Stimulated activated CD8-positive, alpha-beta memory T cell treated with anti-CD3 and anti-CD28 coated beads, Interleukin-12 subunit alpha, Interleukin-12 subunit beta, amount 100 ng/mL, for 4 hours (primary cell): ENCODE results near the gene GPHB5.
"Not testable (repeated sequence)": the region's sequence is repeated elsewhere in the genome, so short reads cannot be mapped to it uniquely, and the experiment has no call there.

ENCODE experiments used
- DNase-seq: peaks from one replicate; pipeline ENCODE4 v3.0.0-alpha.2; 2020; ENCODE audit warnings: low read depth

Gene GPHB5, protein sequence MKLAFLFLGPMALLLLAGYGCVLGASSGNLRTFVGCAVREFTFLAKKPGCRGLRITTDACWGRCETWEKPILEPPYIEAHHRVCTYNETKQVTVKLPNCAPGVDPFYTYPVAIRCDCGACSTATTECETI

DNA sequence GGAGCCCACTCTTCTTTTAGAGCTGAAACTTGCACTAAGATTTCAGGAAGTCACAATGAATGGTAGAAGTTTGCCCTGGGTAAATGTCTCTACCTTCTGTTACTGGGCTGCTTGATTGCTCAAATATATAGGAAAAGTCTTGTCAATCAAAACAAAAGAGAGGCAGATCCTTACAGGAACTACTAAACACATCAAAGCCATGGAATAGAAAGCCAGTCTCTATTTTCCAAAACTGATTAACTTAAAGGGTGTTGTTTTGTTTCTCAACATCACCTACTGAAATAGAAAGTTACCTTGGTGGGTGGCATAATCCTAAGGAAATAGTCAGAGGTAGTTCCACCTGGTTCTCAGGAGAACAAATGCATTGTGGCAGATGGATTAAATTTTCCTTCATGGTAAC lies at the start of gene GPHB5:
GPHB5 (minus strand) TSS at position 101 of the 400 bp plus-strand sequence. CDS start 1,086 bp downstream, outside the sequence.
- no peak for DNase-seq

DNA sequence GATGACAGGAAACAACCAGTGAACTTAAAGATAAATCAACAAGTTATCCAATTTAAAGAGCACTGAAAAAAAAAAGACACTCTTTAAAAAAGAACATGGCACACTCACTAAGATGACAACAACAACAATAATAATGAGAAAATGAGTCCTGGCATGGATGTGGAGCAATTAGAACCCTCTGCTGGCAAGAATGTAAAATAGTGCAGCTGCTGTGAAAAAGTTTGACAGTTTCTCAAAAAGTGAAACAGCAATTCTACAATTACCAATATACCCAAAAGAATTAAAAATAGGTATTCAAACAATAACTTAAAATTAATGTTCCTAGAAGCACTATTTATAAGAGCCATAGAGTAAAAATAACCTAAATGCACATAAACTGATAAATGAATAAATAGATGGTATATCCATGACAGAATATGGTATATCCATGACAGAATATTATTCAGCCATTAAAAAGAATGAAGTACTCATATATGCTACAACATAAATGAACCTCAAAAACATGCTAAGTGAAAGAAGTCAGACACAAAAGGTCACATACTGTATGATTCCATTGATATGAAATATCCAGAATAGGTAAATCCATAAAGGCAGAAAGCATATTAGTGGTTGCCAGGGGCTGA lies 49.1 kb upstream of the GPHB5 start:
- no peak for DNase-seq

DNA sequence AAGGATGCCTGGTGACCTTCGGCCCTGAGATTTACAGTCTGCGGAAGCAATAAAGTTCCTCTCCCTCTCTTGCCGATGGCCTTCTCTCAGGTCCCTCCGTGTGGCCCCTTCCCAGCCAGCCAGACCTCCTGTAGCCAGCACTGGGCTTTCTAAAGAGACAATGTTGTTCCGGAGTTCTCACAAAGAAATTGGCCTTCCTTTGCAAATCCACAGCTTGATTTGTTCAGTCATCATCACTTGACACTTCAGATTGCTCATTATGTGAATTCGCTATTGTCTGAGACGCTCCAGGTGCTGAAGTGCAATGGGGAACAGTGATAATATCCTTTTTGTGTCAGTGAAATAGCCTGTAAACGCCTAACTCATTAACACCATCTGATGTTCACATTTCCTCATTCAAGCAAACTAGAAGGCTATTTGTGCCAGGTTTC lies 43.7 kb upstream of the GPHB5 start:
- no peak for DNase-seq

DNA sequence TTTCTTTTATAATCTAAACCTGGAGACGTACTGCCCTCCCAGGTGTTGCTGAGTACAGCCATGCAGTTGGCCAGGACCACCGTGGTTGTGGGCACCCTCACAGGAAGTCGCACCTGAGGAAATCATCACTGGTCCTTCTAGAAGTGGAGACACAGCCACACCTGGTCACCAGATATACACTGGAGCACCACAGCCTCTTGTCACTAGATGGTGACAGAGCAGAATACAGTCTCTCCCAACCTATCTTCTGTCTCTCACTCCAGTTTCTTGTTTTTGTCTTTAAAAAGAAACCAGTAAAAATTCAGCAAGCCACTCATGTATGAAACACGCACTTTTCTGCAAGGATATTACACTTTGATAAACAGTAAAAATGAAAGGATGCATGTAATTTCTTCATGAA lies 43.1 kb upstream of the GPHB5 start:
- DNase-seq: no peak

DNA sequence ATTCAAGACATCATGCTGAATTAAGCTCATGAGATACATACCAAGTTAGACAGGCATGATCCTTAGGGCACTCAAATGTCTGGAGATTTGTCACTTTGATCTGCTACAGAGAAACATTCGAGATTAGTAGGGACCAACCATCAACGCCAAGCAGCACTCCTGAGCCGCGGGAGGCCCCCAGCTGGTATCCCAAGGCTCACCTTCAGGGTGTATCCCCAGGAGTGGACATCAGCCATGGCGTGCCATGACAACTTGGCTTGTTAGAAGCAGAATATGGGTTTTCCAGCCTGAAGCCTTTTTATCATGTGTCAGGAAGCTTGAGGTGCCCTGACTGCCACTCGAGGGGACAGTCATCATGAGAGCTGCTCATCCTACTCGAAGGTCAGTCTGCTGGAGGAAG lies 39.1 kb upstream of the GPHB5 start:
- no peak for DNase-seq

DNA sequence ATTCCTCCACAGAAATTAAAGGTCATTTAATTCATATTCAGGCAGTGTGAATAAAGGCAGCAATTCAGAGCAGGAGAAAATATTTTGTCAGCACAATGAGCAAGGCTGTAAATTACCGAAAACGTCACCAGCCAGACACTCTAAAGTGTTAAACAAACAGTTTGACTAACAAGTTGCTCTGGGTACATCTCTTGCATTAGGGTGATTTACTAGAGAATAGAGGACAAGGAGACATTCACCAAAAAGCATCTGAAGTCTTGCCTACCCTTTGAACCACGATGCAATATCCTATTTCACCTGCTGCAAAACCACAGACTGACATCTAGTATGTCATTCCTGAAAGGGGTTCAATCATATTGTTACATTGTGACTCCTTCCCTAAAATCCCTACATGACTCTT lies 27.1 kb upstream of the GPHB5 start:
- DNase-seq: no peak

DNA sequence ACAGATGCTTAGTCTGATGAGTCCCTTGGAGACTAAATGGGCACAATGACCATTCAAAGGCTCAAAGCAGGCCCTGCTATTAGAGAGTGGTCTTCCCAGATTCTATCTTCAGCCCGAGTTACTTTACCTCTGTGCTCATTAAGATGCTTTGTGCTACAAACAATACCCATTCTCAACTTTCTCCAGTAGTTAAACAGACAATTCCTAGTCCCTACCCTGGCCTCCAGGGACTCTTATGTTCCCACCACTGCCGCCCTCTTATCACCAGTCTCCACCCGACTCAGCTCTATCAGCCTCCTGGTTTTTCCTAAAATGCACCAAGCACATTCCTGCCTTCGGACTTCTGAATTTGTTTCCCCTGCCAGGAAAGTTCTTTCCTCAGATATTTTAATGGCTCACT lies 25.6 kb upstream of the GPHB5 start:
- DNase-seq: no peak

DNA sequence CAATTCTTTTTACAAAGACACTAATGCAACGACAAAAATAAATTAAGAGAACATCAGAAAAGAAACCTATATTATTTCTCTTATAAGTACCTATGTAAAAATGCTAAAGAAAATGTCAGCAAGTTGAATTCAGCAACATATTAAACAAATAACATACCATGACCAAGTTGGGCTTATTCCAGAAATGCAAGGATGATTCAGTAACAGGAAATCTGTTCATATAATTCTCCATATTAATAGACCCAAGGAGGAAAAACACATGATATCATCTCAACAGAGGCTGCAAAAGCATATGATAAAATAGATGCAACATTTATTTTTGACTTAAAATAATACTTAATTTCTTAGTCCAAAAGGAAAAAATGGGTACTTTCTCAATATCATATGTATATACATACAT lies 25.1 kb upstream of the GPHB5 start:
- DNase-seq: no peak

DNA sequence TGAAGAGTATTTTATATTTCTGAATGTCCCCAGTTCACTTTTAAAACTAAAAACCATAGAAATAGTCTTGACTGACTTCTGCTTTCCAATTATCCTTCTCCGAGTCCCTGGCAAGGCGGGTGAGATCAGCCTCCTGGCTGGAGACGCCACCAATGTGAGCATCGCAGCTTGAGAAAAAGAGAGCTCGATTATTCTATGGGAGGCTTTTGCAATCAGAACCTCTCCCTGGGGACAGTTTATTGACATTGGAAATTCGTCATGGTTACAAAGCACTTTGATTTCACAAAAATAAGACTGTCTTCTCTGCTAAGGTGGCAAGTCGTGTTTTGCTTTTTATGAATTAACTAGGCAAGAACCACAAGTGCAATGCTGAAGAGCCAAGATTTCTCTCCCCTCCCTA lies 23.6 kb upstream of the GPHB5 start:
- DNase-seq: no peak

DNA sequence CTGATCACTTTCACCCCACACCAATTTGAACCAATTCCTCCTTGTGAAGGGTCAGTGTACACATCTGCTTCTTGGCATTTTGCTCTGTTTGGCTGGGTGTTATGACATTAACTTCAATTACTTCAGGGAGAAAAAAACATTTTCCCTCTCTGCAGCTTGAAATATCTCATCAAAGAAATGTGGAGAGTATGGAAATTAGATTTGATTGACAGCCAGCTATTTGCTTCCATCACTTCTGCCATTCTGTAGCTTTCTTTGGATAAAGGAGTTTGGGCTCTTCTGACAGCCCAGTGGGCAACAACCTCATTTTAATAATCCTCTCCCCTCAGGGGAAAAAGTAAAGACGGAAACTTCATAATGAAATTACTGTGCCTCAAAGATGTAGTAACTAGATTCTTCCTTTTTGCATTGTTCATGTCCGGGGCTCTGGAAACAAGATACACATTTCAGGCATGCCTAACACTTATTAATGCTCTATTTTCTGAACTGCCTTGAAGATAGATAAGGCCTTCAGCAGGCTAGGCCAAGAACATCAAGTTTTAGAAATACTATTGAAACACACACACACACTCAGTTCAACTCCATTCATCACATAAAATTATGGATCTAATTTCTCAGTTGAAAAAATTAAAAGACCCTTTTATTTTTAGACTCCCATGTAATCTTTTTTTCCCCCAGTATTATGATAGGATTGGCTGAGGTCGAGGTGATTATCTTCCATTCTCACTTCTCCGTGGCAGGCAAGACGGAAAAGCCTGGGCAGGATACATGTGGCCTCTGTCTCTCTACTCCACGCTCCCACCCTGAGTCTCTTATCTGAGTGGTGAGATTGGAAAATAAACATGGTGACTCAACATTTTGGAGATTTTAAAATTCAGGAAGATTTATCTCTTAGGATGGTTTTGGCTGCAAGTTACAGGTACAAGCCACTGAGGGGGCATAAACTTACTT lies 10.3 kb upstream of the GPHB5 start:
- DNase-seq: no peak

DNA sequence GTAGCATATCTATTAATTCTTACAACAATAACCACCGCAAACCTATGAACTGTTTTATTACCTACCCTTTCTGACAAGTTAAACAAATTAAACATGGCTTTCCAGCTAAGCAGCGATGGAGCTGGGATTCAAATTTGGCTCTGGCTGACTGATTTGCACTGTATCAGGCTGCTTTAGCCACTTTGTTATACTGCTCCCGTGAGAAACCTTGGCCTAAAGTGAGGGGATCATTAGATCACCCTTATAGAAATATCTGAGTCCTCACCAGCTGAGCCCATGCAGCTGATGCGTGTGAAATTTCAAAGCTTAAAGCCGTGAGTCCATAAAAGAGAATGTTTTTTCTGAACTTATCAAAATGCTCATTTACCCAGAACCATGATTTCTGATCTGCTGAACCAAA lies 8.1 kb upstream of the GPHB5 start:
- DNase-seq: no peak

DNA sequence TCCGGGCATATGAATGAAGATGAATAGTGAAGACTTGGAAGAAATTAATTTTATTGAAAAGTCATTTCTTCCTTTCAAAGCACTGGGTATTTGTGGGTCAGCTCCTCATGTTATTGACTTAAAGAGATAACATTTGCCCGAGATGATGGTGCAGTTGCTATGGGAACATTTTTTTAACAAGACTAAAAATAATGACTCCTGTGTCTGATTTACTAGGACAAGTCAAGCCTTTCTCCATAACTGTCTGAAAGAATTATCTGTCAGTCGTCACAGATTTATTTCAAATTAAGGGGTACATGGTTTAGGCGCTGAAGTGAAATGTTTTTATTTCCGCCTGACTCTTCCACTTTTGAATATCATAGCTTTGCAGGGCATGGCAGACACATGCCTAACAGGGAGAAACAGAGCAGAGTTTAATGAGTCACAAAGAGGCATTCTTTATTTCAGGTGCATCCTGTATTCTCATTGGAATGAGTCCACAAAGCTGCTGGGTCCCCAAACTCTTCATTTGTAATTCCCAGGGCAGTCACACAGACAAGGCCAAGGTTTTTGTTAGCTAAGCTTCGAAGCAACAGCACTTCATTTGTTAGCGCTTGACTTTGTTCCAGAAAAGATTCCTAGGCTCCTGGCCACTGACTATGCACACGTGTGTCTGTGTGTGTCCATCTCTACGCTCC lies 4.3 kb upstream of the GPHB5 start:
- no peak for DNase-seq

DNA sequence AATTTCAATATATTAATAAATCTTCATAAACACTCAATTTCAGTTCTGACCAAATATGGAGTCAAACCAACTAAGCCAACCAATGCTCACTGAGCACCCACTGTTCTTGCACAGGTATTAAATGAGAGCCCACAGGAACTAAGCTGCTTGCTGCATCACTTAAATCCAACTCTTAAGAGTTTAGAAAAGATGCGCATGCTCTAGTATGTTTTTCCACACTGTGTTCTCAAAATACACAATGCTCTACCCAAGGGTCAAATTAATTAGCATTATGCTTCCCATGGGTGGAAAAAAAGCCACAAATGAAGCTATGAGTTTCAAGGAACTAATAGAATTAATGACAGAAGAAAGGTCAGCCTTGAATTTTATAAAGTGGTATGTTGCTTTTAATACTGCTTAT lies 3.7 kb upstream of the GPHB5 start:
- DNase-seq: no peak

DNA sequence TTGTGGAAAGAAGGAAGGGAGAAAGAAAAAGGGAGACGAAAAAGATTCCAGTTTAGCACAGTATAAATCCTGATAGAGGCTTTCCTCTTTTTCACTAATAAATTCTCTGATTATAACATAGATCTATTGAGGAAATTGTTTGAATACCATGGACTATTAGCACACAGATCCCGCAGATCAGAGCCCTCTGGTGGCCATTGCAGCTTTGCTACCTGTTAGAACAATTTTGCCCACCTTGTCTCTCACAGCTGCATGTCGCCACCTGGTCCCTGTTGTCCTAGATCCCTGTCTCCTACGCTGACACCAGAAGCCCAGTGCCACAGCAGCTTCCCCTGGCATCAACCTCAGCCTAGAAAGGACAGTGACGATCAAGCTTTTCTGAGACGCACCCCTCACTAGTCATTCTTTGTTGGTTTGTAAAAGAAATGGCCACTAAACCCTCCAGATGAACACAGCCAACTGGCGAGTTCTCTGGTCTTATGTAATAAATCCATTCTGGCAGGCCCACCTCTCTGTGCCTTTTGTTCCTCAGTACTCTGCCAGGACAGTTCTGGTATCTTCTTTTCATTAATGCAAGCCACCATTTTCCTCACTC lies 9.9 kb downstream of the GPHB5 start:
- no peak for DNase-seq

DNA sequence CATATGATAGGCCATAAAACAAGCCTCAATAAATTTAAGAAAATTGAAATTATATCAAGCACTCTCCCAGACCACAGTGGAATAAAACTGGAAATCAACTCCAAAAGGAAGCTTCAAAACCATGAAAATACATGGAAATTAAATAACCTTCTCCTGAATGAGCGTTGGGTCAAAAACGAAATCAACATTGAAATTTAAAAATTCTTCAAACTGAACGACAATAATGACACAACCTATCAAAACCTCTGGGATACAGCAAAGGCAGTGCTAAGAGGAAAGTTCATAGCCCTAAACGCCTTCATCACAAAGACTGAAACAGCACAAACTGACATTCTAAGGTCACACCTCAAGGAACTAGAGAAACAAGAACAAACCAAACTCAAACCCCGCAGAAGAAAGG lies 14.3 kb downstream of the GPHB5 start:
- DNase-seq: not testable (repeated sequence)

DNA sequence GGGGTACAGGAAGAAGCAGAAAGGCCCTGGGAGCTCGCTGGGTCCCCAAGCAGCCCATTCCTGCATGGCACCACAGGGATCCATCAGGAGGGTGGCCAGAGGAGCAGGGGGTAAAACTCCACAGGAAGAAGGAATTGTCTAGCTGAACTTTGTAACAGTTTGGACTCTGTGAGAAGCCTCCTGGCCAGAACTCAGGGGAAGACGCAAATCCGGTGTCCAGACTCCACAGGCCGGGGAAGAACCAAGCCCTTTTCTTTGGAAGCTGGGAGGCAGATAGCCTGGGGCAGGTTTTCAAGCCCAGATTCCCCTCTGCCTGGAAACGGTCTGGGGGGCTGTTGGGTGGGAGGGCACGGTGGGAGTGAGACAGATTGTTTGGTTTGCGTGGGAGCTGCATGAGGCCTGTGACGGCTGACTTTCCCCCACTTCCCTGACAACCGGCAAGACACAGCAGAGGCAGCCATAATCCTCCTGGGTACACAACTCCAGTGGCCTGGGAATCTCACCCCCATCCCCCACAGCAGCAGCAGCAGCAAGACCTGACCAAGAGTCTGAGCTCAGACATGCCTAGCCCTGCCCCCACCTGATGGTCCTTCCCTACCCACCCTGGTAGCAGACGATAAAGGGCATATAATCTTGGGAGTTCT lies 16.7 kb downstream of the GPHB5 start:
- DNase-seq: no peak

DNA sequence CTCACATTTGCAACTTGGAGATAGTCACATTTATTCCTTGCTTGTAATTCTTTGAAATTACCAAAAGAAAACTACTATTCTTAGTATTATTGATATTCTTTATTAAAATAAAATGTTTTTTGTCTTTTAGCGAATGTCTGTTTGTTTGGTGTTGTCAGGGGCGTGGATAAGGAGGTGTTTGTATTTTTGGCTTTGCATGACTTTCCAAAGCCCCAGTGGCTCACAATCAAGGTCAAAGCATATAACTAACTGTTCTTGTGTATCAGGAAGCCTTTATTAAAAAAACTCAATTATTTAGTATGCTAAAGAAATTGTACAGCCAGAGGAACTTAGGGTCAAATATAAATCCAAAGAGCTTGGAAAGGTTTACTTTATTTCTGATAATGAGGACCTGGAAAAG lies 17.9 kb downstream of the GPHB5 start:
- no peak for DNase-seq

DNA sequence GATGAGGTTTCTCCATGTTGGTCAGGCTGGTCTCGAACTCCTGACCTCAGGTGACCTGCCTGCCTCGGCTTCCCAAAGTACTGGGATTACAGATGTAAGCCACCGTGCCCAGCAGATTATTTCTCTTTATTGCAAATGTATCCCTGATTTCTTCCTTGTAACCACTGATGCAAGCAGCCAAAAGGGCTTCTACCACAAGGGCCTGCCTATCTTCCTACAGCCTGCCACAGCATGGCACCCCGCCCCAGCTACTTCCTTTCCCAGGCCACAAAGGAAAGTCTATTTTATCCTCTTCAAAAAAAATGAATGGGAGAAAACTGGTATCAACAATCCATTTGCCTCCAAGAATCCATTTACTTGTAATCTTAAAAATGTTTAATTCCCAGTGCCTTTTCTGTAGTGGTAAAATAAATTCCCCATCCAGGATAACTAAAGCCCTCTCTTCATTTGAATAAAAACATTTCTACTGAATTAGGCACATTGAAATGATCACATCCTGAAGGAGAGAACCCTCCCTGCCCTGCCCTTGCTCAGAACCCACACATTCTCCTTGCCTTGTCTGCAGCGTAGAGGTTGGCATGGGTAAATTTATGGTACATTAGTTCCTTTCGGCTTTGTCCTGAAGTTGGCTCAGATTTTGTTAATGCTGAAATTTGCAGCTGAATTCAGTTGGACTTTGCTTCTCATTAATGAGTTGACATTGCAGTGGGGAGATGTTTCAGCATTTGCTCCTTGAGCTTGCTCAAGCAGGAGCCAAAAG lies 19.2 kb downstream of the GPHB5 start:
- DNase-seq: no peak

DNA sequence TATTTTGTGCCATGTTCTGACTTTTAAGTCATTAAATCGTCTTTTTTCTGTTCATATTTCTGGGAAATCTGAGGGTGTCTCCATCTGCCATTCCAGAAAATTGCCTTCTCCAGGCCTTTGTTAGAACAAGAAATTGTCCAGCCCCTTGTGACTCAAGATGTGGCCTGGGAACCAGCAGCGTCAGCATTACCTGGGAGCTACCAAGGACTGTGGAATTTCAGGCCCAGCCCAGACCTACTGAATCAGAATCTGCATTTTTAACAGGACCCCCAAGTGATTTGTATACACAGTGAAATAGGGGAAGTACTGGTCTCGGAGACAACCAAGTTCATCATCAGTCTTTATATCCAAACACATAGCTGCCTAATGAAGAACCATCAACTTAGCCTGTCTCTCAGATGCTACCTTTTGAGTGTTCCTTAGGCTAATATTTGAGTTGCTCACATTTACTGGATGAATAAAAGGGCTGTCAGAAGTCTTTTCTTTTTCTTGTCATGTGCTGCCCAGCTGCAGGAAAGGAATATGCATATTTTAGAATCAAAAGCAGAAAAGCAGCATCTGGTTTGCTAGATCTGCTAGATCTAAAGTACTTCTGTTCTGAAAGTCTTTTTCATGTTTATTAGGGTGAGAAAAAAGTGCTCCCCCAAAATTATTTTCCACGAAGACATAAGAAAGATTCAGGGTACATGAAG lies 21.2 kb downstream of the GPHB5 start:
- DNase-seq: no peak

DNA sequence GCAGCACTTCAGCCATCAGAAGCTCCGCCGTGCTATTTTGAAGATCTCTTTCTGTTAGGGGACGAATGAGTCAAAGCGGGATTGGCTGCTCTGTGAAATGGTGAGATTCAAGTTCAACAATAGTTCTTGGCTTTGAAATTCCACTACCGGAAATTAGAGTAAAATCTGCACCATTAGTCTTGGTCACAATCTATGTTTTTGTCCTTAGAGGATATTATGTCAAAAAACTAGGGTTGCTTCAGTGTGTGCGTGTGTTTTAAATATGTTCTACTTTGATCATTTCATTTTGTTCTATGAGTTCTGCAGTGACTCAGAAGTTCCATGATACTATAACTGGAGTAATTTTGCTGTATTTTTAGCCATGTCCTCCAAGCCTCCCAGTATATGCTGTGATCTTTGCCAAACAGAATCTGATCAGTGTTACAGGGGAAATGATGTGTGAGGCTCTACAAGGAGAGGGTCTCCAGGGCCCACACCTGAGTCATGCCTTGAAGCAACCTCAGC lies 22.6 kb downstream of the GPHB5 start:
- no peak for DNase-seq
